ENCODE results near the gene ABHD4. TPM values are rescaled to one million over a fixed set of nuclear protein-coding genes. Genes with fewer than 3 reads are reported as not detected.

Gene ABHD4
- total and polyA plus RNA-seq, 4 donors = 9.0 to 32.9 (median 11.1) TPM

DNA sequence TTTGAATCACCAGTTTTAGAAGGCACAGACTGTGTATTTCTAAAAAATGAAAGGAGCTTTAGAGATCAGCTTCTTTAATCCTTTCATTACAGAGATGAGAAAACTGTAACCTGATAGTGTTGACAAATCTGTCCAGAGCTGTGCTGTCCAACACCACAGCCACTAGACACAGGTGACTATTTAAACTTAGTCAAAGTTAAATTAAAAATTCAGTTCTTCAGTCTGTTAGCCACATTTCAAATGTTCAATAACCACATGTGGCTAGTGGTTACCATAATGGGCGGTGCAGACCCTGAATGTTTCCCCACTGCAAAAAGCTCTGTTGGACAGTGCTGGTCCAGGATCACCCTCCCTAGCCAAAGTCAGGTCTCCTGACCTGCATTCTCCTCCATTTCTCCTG, 30.7 kb upstream of the ABHD4 start:
- Histone ChIP-seq H3K36me3 (ENCODE audit: control insufficient read depth in 4 of 4, insufficient read depth in 3 of 4, low read depth in 1 of 4, low read length in 3 of 4) (peaks cover 7 to 43% (median 26%) of the 10 kb centered on the region in 4 donors), H3K4me1 (ENCODE audit: control insufficient read depth in 4 of 4, insufficient read depth in 4 of 4, low read length in 3 of 4) (no peaks in the 10 kb centered on the region), H3K27ac (ENCODE audit: low read depth in 1 of 2, low read length in 2 of 2) (peak overlapping the region in 1 of 2 donors; percentile 2), H3K4me3 (ENCODE audit: low read depth in 1 of 3, low read length in 3 of 3) (no peak overlapping the region), H3K9me3 (ENCODE audit: control insufficient read depth in 4 of 4, low read length in 3 of 4) (no peaks in the 10 kb centered on the region), H3K9ac (ENCODE audit: low read depth in 1 of 2, low read length in 2 of 2) (no peak overlapping the region), H3K27me3 (ENCODE audit: control insufficient read depth in 4 of 4, insufficient read depth in 4 of 4, low read length in 3 of 4) (no peaks in the 10 kb centered on the region)
- 90% methylated on average over 1 of the region's 1 CpG for WGBS
- TF ChIP-seq HNF4G (IDR thresholded peaks at IDR 0.05) (no peak), YY1 (IDR thresholded peaks at IDR 0.05) (no peak), RXRA (IDR thresholded peaks at IDR 0.05) (no peak), CTCF (IDR thresholded peaks at IDR 0.05; ENCODE audit: low read depth, low read length, missing input control) (no peak), JUND (IDR thresholded peaks at IDR 0.05) (no peak), NR2F2 (IDR thresholded peaks at IDR 0.05) (no peak), GABPA (IDR thresholded peaks at IDR 0.05 in 1 of 2, conservative IDR thresholded peaks at IDR 0.05 in 1 of 2) (no peak), FOXA1 (IDR thresholded peaks at IDR 0.05) (no peak), SP1 (IDR thresholded peaks at IDR 0.05) (no peak), RAD21 (IDR thresholded peaks at IDR 0.05) (no peak), EGR1 (IDR thresholded peaks at IDR 0.05; ENCODE audit: low read depth in 2 of 2) (no peak)
- TF ChIP-seq, protein P1, sequence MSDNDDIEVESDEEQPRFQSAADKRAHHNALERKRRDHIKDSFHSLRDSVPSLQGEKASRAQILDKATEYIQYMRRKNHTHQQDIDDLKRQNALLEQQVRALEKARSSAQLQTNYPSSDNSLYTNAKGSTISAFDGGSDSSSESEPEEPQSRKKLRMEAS (IDR thresholded peaks at IDR 0.05) = no peak
- no peak for DNase-seq (ENCODE audit: low spot score)

GRCh38 chr14:22569106-22569736, 28.9 kb upstream of the ABHD4 start:
- WGBS = 93% methylated on average over 6 of the region's 6 CpGs
- Histone ChIP-seq H3K27ac (ENCODE audit: low read depth in 1 of 2, low read length in 2 of 2) (no peak overlapping the region), H3K9ac (ENCODE audit: low read depth in 1 of 2, low read length in 2 of 2) (no peak overlapping the region), H3K9me3 (ENCODE audit: control insufficient read depth in 4 of 4, low read length in 3 of 4) (no peaks in the 10 kb centered on the region), H3K4me1 (ENCODE audit: control insufficient read depth in 4 of 4, insufficient read depth in 4 of 4, low read length in 3 of 4) (no peaks in the 10 kb centered on the region), H3K4me3 (ENCODE audit: low read depth in 1 of 3, low read length in 3 of 3) (no peak overlapping the region), H3K27me3 (ENCODE audit: control insufficient read depth in 4 of 4, insufficient read depth in 4 of 4, low read length in 3 of 4) (no peaks in the 10 kb centered on the region), H3K36me3 (ENCODE audit: control insufficient read depth in 4 of 4, insufficient read depth in 3 of 4, low read depth in 1 of 4, low read length in 3 of 4) (peaks cover 9 to 50% (median 29%) of the 10 kb centered on the region in 4 donors)
- TF ChIP-seq FOXA1 (IDR thresholded peaks at IDR 0.05) (no peak), GABPA (IDR thresholded peaks at IDR 0.05 in 1 of 2, conservative IDR thresholded peaks at IDR 0.05 in 1 of 2) (no peak), RXRA (IDR thresholded peaks at IDR 0.05) (no peak), CTCF (IDR thresholded peaks at IDR 0.05; ENCODE audit: low read depth, low read length, missing input control) (no peak), HNF4G (IDR thresholded peaks at IDR 0.05) (no peak), YY1 (IDR thresholded peaks at IDR 0.05) (no peak)
- no peak for DNase-seq (ENCODE audit: low spot score)

GRCh38 chr14:22569737-22570131, 28.4 kb upstream of the ABHD4 start:
- DNase-seq (ENCODE audit: low spot score) = no peak
- 87% methylated on average over 3 of the region's 3 CpGs for whole genome bisulfite sequencing
- Histone ChIP-seq H3K36me3 (ENCODE audit: control insufficient read depth in 4 of 4, insufficient read depth in 3 of 4, low read depth in 1 of 4, low read length in 3 of 4) (peaks cover 6 to 51% (median 30%) of the 10 kb centered on the region in 4 donors), H3K27ac (ENCODE audit: low read depth in 1 of 2, low read length in 2 of 2) (no peak overlapping the region), H3K4me3 (ENCODE audit: low read depth in 1 of 3, low read length in 3 of 3) (no peak overlapping the region), H3K9me3 (ENCODE audit: control insufficient read depth in 4 of 4, low read length in 3 of 4) (no peaks in the 10 kb centered on the region), H3K27me3 (ENCODE audit: control insufficient read depth in 4 of 4, insufficient read depth in 4 of 4, low read length in 3 of 4) (no peaks in the 10 kb centered on the region), H3K9ac (ENCODE audit: low read depth in 1 of 2, low read length in 2 of 2) (peak overlapping the region in 1 of 2 donors; percentile 18), H3K4me1 (ENCODE audit: control insufficient read depth in 4 of 4, insufficient read depth in 4 of 4, low read length in 3 of 4) (no peaks in the 10 kb centered on the region)
- TF ChIP-seq HNF4G (IDR thresholded peaks at IDR 0.05) (no peak), SP1 (IDR thresholded peaks at IDR 0.05) (no peak), CTCF (IDR thresholded peaks at IDR 0.05; ENCODE audit: low read depth, low read length, missing input control) (no peak), HNF4A (conservative IDR thresholded peaks at IDR 0.05) (no peak), YY1 (IDR thresholded peaks at IDR 0.05) (no peak), TAF1 (conservative IDR thresholded peaks at IDR 0.05) (no peak), FOXA2 (IDR thresholded peaks at IDR 0.05) (no peak), REST (IDR thresholded peaks at IDR 0.05) (no peak), NR2F2 (IDR thresholded peaks at IDR 0.05) (no peak), FOXA1 (IDR thresholded peaks at IDR 0.05) (no peak), GABPA (IDR thresholded peaks at IDR 0.05 in 1 of 2, conservative IDR thresholded peaks at IDR 0.05 in 1 of 2) (no peak), EGR1 (IDR thresholded peaks at IDR 0.05; ENCODE audit: low read depth in 2 of 2) (no peak), RAD21 (IDR thresholded peaks at IDR 0.05) (no peak)

Data from liver (tissue), 9 donors.